Measurements from ENCODE around the gene PPAT.

DNA sequence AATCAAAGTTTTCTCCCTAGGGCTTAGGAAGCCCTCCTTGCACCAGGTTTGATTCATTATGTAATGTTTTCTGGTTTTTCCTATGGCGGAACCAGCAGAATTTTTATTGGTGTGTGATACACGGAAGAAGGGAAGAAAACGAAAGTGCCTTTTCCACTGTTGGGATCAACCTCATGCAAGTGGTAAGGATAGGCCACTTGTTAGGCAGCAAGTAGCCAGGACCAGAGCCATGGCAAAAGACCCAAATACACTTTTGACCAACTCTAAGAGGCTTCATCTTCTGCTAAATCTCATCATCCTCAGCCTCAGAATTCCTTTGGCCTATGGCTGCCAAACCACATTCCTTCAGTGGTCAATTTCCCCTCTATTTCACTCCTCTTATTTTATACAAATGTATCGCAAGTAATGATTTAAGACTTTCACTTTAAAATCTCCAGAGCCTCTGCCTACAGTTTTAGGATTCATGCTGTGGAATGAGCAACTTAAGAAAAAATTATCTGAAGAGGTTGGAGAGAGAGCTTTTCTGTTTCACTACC is 21.2 kb downstream of the PPAT start:
- TF ChIP-seq, protein P1, sequence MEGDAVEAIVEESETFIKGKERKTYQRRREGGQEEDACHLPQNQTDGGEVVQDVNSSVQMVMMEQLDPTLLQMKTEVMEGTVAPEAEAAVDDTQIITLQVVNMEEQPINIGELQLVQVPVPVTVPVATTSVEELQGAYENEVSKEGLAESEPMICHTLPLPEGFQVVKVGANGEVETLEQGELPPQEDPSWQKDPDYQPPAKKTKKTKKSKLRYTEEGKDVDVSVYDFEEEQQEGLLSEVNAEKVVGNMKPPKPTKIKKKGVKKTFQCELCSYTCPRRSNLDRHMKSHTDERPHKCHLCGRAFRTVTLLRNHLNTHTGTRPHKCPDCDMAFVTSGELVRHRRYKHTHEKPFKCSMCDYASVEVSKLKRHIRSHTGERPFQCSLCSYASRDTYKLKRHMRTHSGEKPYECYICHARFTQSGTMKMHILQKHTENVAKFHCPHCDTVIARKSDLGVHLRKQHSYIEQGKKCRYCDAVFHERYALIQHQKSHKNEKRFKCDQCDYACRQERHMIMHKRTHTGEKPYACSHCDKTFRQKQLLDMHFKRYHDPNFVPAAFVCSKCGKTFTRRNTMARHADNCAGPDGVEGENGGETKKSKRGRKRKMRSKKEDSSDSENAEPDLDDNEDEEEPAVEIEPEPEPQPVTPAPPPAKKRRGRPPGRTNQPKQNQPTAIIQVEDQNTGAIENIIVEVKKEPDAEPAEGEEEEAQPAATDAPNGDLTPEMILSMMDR (IDR thresholded peaks at IDR 0.05): no peak
- TF ChIP-seq POLR2A (IDR thresholded peaks at IDR 0.05) (no peak), POLR2AphosphoS5 (IDR thresholded peaks at IDR 0.05) (no peak)
